HG03521 (cell line): ENCODE measurements around the gene L1CAM.

ENCODE experiments used
- ATAC-seq: cut with Tn5 transposase; IDR thresholded peaks from one replicate; pipeline ENCODE4 v1.9.1; 2021; ENCODE audit warnings: mild to moderate bottlenecking, moderate library complexity; ENCODE audit not compliant: unreplicated experiment

The L1CAM gene

GRCh38 chrX:153925739-153926551 lies 40.0 kb upstream of the L1CAM start, which contains the start of gene ARHGAP4:
Gene ARHGAP4, minus strand, starts transcription at chrX:153926264. Its CDS starts 62 bp downstream, at chrX:153926202.
- no peak for ATAC-seq

- no peak for ATAC-seq
Measured at GRCh38 chrX:153925387-153925738, 39.4 kb upstream of the L1CAM start.

- ATAC-seq = no peak
Measured at GRCh38 chrX:153924149-153924861, 38.3 kb upstream of the L1CAM start.

- no peak for ATAC-seq
Measured at GRCh38 chrX:153922932-153923857, 37.2 kb upstream of the L1CAM start.

GRCh38 chrX:153921511-153922446 lies 35.8 kb upstream of the L1CAM start:
- ATAC-seq = no peak

- no peak for ATAC-seq
Measured at GRCh38 chrX:153921070-153921469, 35.1 kb upstream of the L1CAM start.

GRCh38 chrX:153920546-153920945 lies 34.6 kb upstream of the L1CAM start:
- no peak for ATAC-seq

- ATAC-seq = no peak
Measured at GRCh38 chrX:153919281-153919680, 33.3 kb upstream of the L1CAM start.

- ATAC-seq = no peak
Measured at GRCh38 chrX:153917869-153918268, 31.9 kb upstream of the L1CAM start.

- no peak for ATAC-seq
Measured at GRCh38 chrX:153913701-153914100, 27.7 kb upstream of the L1CAM start.

- no peak for ATAC-seq
Measured at GRCh38 chrX:153913211-153913610, 27.2 kb upstream of the L1CAM start.

GRCh38 chrX:153911798-153912197 lies 25.8 kb upstream of the L1CAM start:
- no peak for ATAC-seq

GRCh38 chrX:153910446-153910845 lies 24.5 kb upstream of the L1CAM start:
- ATAC-seq = no peak

GRCh38 chrX:153909980-153910360 lies 24.0 kb upstream of the L1CAM start:
- ATAC-seq = no peak

GRCh38 chrX:153909024-153909979 lies 23.3 kb upstream of the L1CAM start:
- ATAC-seq = no peak

- ATAC-seq = no peak
Measured at GRCh38 chrX:153908219-153908860, 22.4 kb upstream of the L1CAM start.

GRCh38 chrX:153907456-153907855 lies 21.5 kb upstream of the L1CAM start:
- ATAC-seq = no peak

GRCh38 chrX:153906126-153906917 lies 20.3 kb upstream of the L1CAM start:
- ATAC-seq = no peak
